HG03280 (cell line): Measurements from ENCODE around the gene RNASEH2B.

ENCODE experiments used
- ATAC-seq: cut with Tn5 transposase; IDR thresholded peaks from one replicate; pipeline ENCODE4 v1.9.1; 2021; ENCODE audit warnings: mild to moderate bottlenecking, moderate library complexity; ENCODE audit not compliant: unreplicated experiment

Gene RNASEH2B

GRCh38 chr13:50991579-50992521 lies 82.3 kb downstream of the RNASEH2B start:
- ATAC-seq: peak; percentile 85

GRCh38 chr13:50993371-50993770 lies 83.8 kb downstream of the RNASEH2B start:
- no peak for ATAC-seq

GRCh38 chr13:50993934-50994333 lies 84.3 kb downstream of the RNASEH2B start:
- ATAC-seq: no peak

GRCh38 chr13:50994651-50995050 lies 85.1 kb downstream of the RNASEH2B start:
- ATAC-seq: no peak

DNA sequence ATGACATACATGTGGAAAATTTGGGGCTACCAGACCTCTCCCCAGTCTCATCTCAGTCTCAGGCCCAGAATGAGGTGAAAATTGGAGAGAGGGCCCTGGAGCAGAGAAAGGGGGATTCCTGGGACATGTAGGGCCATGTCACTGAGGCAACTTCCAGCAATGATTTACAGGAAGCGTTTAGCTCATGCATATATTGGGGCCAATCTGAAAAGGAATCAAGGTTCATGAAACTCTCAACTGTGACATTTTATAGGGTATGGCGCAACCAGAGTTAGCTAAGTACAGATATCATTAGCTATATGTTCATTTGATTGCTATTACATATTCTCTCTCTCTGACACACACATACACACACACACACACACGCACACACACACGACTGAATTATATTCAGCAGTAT lies 86.3 kb downstream of the RNASEH2B start:
- no peak for ATAC-seq

- ATAC-seq: no peak
Observed at GRCh38 chr13:50998326-50998725, 88.7 kb downstream of the RNASEH2B start.

DNA sequence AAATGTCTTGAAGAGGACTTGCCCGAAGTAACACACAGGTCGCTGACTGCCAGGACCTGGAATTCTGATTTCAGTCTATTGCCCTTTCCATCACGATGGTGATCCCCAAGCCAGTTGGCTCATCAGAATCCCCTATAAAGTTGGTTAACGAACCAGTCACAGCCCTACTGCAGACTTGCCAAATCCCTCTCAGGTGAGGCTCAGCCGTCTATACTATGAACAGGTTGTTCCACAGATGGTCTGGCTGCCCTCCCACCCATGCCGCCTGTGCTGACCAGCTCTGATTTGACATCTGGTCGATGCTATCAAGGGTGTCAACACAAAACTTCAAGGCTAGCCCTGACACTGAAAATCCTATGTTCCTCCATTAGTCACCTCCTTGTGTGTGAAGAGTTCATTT lies 90.0 kb downstream of the RNASEH2B start:
- ATAC-seq: no peak

DNA sequence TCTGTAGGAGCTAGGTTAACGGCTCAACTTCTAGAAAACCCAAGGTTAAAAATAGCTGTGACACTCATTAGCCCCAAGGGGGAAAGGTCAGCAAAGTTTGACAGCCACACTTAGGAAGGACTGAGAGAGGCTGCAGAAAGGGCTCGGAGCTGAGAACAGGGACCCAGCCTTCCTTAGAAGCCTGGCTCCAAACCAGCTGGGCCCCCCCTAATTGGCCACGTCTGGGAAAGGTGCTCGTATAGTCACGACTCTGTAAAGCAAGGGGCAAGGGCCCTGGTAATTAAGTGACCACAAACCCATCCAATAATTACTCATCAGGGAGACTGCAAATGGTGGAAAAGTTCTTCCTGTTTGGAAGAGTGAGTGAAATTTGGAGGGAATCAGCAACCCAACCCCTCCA lies 90.5 kb downstream of the RNASEH2B start:
- ATAC-seq: no peak

DNA sequence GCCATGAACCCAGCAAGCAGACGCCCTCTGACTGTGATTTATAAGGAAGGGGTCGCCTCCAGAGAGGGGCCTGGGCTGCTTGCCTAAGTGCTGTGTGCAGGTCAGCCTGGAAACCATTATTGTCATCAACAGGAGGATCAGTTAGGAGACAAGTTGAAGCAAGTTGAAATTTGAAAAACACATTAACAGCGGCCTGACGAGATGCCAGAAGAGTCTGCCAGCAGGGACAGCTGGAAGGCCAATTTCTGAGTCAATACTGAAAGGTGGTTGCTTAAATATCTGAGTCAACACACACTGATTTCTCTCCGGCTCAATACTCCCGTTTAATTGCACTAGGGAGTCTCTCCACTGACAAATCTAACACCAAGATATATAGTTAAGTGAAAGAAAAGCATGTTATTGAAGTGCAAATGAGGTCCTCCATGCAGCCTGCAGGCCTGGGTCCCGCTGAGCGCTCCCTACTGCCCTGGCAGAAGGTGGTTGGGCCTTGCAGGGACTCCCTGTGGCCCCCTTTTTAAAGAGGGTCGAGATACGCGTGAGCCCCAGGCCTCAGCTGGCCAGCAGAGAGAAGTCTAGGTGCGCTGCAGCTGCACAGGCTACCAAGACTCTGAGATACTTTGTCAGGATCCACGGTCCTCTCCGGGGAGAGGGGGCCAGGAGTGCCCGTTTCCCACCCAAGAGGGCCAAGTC lies 91.1 kb downstream of the RNASEH2B start:
- no peak for ATAC-seq

DNA sequence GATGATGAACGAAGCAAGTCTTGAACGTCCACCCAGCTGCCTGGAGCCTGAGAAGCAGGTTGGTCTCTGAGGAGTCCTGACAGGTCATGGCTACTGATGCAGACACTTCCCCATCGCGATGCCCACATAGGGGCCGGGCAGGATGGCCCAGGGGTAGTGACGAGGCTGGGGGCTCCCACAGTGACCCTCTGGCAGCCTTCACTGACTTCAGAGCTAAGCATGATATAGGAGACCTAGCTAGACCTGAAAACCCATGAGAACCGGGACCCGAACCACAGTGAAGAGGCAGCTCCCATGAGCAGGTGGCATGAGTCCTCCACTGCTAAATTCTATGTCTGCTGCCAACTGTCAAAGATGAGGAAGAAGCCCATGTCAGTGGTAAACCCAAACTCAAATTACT lies 91.7 kb downstream of the RNASEH2B start:
- ATAC-seq: no peak

DNA sequence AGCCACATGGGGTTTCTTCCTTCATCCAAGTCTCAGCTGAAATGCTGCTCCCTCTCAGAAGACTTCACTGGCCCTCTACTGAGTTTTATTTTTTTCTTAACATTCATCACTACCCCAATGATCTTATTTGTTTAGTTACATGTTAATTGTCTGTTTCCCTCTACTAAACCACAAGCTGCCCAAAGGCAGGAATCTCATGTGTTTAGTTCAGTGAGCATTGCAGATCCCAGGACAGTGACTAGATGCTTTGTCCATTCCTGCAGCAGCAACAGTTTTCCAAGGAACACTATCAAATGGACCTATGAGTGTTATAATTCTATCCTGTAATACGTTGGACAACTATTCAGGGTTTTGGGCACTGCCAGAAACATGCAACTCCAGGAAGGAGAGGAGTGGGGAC lies 93.1 kb downstream of the RNASEH2B start:
- ATAC-seq: no peak

DNA sequence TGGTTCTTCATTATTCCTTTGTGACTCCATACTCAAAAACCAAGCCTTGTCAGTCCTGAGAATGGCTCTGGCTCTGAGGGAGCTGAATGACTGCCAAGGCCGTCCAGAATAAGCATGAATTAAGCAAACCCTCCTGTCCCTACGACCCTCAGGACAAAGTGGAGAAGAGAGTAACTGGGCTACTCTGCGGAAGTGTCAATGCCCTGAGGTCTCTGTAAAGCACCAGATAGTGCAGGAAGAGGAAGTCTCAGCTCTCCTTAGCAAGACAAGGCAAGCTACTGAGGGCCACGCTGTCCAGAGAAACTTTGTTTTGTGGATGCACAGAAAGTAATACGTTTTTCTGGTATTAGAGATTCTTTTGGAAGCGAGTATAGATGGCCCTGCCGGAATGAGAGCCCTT lies 94.1 kb downstream of the RNASEH2B start:
- no peak for ATAC-seq

GRCh38 chr13:51004111-51004865 lies 94.7 kb downstream of the RNASEH2B start:
- no peak for ATAC-seq

GRCh38 chr13:51004918-51005460 lies 95.4 kb downstream of the RNASEH2B start:
- ATAC-seq: no peak

GRCh38 chr13:51005566-51005965 lies 96.0 kb downstream of the RNASEH2B start:
- no peak for ATAC-seq
